Lower leg skin (tissue), 4 donors: ENCODE results near the gene HOXD11. TPM values are rescaled to one million over a fixed set of nuclear protein-coding genes. Genes with fewer than 3 reads are reported as not detected.

Experiments
- DNase-seq, 2 donors: peaks; one replicate each; pipeline ENCODE4 v3.0.0-alpha.2; 2019; ENCODE audit warnings: low spot score in 2 of 2
- H3K4me3 ChIP-seq: fragments of 200-600 bp; sonication (generic); 2 replicates; pipeline ENCODE4 v1.5.1; 2017; ENCODE audit warnings: mild to moderate bottlenecking, low read depth; ENCODE audit not compliant: poor library complexity, severe bottlenecking
- POLR2A ChIP-seq, 2 donors: fragments of 450-650 bp; IDR thresholded peaks; one replicate each; pipeline ENCODE4 v1.6.1; 2016 to 2017; ENCODE audit warnings: antibody characterized with exemption in 2 of 2, mild to moderate bottlenecking in 1 of 2, moderate library complexity in 1 of 2
- WGBS, 2 donors: methylation state at CpG; one replicate each; pipeline ENCODE4 v1.1.5; 2018; 5-methylcytosine and 5-hydroxymethylcytosine counted together
- intact Hi-C: fragments of 100-400 bp; cut with DNase I; formaldehyde crosslinking; loops from one replicate; pipeline ENCODE4 v1.15.0; 2023; ENCODE audit warnings: low total_unique reads
- total RNA-seq, 4 donors: library from RNA; depleted of rRNA; stranded (reverse); fragments of >200 nt; gene quantifications; one replicate each; pipeline ENCODE4 v1.1.0, GENCODE V29; 2016
- TF ChIP-seq, protein P1 (sequence below), 3 donors: fragments of 450-650 bp; IDR thresholded peaks; one replicate each; pipeline ENCODE4 v1.5.1; 2016; ENCODE audit warnings: antibody characterized with exemption in 3 of 3, mild to moderate bottlenecking in 3 of 3, moderate library complexity in 2 of 3

Gene HOXD11
- total RNA-seq, 4 donors from 2014 or later = 0.23 TPM; not detected in 3

DNA sequence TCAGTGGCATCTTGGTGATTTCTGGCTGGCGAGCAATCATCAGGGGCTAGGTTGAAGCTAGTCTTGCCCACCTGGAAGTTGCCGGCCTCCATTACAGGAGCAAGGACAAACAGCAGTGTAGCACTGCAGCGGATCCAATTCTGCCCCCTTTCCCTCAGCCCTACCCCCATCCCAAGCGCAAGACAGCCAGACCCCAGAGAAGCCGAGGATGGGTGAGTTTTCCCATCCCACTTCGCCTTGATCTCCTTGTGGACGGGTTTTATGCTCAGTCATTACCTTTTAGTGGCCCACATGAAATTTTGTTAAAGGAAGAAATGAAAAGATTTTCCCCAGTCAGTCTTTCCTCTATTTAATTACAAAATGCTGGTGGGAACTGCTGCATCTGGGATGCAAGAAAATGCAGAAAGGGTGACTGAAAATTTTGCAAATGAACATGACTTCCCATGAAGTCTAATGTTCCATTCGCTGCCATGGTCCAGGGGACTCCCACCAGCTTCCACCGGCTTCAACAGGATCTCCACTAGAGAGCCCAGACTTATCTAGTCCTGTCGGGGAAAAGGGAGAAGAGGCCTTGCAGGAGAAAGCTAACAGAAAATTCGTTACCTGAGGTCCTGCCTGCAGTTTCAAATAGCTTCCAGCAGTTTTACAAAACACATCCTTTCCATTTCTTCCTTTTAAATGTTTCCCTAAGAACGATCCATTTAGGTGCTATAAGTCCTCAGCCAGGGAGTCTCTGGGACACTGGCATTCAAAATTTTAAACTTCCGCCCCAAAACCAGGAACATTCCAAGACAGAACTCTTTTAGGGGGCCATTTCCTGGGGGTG, 13.5 kb downstream of the HOXD11 start:
- WGBS, 2 donors = 44 to 49% methylated on average over 13 of the region's 13 CpGs
- no peak overlapping the region for H3K4me3 ChIP-seq
- intact Hi-C loops = loop anchor here (5.0 to 10.0 kb wide), 2 partner anchors 517 to 1034 kb away; no protein-coding TSS in a partner anchor
- TF ChIP-seq, protein P1, sequence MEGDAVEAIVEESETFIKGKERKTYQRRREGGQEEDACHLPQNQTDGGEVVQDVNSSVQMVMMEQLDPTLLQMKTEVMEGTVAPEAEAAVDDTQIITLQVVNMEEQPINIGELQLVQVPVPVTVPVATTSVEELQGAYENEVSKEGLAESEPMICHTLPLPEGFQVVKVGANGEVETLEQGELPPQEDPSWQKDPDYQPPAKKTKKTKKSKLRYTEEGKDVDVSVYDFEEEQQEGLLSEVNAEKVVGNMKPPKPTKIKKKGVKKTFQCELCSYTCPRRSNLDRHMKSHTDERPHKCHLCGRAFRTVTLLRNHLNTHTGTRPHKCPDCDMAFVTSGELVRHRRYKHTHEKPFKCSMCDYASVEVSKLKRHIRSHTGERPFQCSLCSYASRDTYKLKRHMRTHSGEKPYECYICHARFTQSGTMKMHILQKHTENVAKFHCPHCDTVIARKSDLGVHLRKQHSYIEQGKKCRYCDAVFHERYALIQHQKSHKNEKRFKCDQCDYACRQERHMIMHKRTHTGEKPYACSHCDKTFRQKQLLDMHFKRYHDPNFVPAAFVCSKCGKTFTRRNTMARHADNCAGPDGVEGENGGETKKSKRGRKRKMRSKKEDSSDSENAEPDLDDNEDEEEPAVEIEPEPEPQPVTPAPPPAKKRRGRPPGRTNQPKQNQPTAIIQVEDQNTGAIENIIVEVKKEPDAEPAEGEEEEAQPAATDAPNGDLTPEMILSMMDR (IDR thresholded peaks at IDR 0.05) = no peak
- no peak for TF ChIP-seq POLR2A (IDR thresholded peaks at IDR 0.05)
- peak in 1 of 2 donors; percentile 68 for DNase-seq

DNA sequence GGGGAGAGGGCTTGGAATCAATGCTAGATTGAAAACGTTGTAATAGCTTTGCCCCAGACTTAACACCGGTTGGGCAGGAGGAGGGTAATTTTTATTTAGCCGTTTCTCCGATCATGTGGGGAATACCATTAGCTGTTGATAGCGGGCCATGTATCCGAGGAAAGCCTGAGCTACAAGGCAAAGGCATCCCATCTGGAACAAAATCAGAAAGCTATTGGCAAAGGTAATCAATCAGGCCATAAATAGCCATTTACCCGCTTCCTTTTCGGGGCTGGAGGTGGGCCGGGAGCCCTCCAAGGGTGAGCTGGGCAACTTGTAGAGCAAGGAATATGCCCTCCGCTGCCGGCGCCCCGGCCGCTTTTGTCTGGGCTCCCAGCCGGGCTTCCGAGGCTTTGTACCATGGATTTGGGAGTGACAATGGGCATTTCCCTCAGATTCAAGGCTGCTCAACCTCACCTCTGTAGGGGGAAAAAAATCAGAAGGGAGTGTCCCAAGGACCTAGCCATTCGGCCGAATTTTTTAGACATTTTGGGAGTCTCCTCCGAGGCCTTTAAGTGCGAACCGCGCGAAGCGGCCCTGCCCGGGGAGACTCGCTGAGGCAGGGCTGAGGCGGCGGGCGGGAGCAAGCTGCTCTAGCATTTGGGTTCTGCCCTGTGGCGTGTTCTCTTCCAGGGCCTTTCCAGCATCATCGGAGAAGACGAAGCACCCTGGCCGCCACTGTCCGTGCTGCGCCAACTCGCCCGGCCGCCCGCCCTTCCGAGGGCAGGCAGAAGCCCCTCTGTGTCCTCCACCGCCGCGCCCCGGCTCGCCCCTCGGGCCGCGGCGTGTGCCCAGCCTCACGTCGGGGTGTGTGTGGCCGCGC, 14.3 kb downstream of the HOXD11 start:
- 25 to 26% methylated on average over 44 to 53 of the region's 53 CpGs for WGBS, 2 donors
- peak in 1 of 2 donors; percentile 74 for DNase-seq
- TF ChIP-seq, protein P1 (IDR thresholded peaks at IDR 0.05) = no peak
- TF ChIP-seq POLR2A (IDR thresholded peaks at IDR 0.05) = no peak
- no peak overlapping the region for H3K4me3 ChIP-seq
- intact Hi-C loops = loop anchor here (5.0 to 10.0 kb wide), 2 partner anchors 516 to 1033 kb away; no protein-coding TSS in a partner anchor

DNA sequence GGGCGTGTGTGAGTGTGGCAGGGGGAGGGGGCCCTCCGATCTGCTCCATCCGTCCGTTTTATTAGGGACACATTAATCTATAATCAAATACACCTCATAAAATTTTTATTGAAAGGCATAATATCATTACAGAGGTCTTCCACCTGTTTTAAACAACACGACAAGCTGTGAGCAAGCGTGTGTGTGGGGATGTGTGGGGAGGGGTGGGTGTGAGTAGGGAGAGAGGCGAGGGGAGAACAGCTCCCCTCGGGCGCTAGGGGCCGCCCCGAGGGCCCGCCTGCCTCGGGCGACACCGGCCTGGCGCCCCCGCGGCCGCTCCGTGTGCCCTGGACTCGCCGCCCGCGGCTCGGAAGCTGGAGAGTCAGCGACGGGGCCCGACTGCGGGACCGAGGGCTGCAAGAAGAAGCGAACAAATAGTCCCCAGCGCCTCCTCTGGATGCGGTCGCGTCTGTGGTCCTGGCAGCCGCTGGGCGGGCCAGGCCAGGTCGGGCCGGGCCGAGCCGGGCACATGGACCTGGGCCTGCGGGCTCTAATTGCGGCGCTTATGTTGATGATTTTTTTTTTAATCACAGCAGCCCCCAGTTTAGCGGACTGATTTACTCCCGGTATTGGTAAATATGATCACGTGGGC, 15.1 kb downstream of the HOXD11 start:
- DNase-seq = no peak
- WGBS, 2 donors = 4 to 5% methylated on average over 43 to 47 of the region's 47 CpGs
- peak overlapping the region; percentile 38 for H3K4me3 ChIP-seq
- intact Hi-C loops = loop anchor here (5.0 to 10.0 kb wide), 2 partner anchors 515 to 1033 kb away; no protein-coding TSS in a partner anchor
- TF ChIP-seq, protein P1 (IDR thresholded peaks at IDR 0.05) = no peak
- TF ChIP-seq POLR2A (IDR thresholded peaks at IDR 0.05) = no peak

DNA sequence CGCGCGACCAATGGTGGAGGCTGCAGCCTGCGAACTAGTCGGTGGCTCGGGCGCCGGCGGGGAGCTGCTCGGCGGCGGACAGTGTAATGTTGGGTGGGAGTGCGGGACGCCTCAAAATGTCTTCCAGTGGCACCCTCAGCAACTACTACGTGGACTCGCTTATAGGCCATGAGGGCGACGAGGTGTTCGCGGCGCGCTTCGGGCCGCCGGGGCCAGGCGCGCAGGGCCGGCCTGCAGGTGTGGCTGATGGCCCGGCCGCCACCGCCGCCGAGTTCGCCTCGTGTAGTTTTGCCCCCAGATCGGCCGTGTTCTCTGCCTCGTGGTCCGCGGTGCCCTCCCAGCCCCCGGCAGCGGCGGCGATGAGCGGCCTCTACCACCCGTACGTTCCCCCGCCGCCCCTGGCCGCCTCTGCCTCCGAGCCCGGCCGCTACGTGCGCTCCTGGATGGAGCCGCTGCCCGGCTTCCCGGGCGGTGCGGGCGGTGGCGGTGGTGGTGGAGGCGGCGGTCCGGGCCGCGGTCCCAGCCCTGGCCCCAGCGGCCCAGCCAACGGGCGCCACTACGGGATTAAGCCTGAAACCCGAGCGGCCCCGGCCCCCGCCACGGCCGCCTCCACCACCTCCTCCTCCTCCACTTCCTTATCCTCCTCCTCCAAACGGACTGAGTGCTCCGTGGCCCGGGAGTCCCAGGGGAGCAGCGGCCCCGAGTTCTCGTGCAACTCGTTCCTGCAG, 15.8 kb downstream of the HOXD11 start, which contains the start of gene HOXD9:
Gene HOXD9, plus strand, starts transcription at position 37 of the 728 bp plus-strand sequence. Its CDS starts 50 bp downstream, at position 87.
- intact Hi-C loops = loop anchor here (5.0 to 10.0 kb wide), 2 partner anchors 514 to 1032 kb away; no protein-coding TSS in a partner anchor
- TF ChIP-seq, protein P1 (IDR thresholded peaks at IDR 0.05) = no peak
- TF ChIP-seq POLR2A (IDR thresholded peaks at IDR 0.05) = no peak
- DNase-seq = peak; percentile 60 to 96
- H3K4me3 ChIP-seq = peak within 1 kb of the TSS; percentile 38
- WGBS, 2 donors = 6% methylated on average over 13 to 30 of the region's 84 CpGs
